HG03060 (cell line): ENCODE results near the gene CCDC12.
A peak's percentile ranks its signal among the peaks of the same experiment; 100 is the strongest.
"Not testable (repeated sequence)": the region's sequence is repeated elsewhere in the genome, so short reads cannot be mapped to it uniquely, and the experiment has no call there.

ENCODE experiments used
- ATAC-seq: cut with Tn5 transposase; IDR thresholded peaks from one replicate; pipeline ENCODE4 v1.9.1; 2021; ENCODE audit warnings: low read depth, moderate number of reproducible peaks; ENCODE audit not compliant: unreplicated experiment

CCDC12 gene

GRCh38 chr3:46927718-46928073 is 48.8 kb downstream of the CCDC12 start:
- ATAC-seq: no peak

DNA sequence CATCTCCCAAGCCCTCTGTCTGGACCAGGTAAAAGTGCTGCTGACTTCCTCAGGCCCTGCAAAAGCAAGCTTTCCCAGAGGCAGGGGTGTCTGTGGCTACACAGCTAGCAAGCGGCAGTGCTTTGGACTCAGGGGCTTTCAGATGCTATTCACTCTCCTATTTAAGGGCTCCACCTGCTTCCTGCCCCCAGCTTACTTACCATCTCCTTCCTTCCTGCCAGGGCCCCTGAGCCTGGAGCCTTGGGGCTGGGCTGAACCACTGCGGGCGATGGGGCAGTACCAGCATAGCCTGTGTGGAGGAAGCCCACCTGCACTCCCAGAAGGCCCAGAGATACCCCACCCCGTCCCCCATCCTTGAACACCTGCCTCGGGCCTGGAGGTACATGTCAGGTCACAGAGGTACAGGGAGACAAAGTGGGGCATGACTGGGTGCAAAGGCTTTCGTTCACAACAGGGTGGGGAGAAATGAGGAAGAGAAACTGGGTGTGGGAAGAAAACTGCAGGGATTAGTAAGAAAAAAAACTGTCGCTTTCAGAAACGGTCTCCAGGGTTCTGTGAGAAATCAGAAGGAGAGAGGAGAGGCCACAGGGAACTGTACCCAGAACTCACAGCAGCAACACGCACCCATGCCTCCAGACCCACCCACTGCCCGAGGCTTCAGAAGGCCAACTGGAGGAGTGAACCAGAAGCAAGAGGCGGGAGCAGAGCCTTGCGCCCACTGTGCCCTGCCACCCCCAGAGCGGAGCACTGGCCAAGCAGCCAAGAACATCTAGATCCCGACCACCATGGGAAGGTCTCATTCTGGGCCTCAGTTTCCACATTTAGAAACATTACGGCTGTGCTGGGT is 49.5 kb downstream of the CCDC12 start:
- peak; percentile 33 for ATAC-seq

- no peak for ATAC-seq
Measured at GRCh38 chr3:46926447-46926846, 50.1 kb downstream of the CCDC12 start.

DNA sequence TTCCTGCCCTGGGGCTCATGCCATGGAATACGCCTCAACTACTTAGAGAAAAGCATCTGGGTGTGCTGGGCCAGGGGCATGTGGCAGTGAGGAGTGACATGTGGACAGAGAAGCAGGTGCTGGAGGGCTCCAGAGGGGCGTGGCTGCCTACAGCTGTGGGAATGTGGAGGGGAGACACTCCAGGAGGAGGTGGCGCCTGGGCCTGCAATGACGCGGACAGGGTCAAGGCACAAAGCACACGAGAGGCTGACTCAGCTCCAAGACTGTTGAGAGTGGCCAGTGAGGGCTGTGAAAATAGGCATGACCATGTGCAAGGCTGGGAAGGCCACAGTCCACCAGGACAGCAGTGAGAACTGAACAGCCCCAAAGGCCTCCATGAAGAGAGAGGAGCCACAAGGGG is 50.5 kb downstream of the CCDC12 start:
- ATAC-seq: no peak

GRCh38 chr3:46925585-46925934 is 51.0 kb downstream of the CCDC12 start:
- no peak for ATAC-seq

DNA sequence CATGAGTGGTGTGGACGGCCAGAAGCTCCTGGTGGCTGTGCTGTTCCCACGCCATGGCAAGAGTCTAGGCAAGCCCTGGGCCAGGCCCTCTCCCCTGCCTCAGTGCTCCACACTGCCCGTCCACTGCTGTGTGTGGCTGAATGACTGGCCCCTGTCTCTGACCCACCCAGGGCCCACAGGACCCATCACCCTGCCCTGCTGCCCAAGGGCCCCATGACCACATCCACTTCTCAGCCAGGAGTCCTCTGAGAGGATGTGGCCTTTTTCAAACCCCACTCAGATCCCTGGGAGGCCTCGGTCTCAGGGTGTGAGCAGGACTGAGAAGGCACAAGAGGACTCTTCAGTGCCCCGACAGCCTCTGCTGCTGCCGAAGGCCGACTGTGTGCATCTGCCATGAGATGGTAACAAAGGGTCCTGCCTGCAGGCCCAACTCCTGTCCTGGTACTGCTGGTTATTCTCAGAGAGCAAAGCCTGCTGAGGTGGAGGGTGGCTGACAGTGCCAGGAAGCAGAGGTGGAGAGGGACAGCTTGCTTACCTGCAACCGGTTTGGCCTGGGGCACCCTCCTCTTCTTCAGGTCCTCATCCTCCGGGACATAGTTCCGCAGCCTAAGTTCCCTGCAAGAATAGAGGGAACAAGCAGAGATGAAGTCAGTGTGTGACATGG is 51.5 kb downstream of the CCDC12 start:
- no peak for ATAC-seq

- no peak for ATAC-seq
Measured at GRCh38 chr3:46923559-46924350, 52.8 kb downstream of the CCDC12 start.

DNA sequence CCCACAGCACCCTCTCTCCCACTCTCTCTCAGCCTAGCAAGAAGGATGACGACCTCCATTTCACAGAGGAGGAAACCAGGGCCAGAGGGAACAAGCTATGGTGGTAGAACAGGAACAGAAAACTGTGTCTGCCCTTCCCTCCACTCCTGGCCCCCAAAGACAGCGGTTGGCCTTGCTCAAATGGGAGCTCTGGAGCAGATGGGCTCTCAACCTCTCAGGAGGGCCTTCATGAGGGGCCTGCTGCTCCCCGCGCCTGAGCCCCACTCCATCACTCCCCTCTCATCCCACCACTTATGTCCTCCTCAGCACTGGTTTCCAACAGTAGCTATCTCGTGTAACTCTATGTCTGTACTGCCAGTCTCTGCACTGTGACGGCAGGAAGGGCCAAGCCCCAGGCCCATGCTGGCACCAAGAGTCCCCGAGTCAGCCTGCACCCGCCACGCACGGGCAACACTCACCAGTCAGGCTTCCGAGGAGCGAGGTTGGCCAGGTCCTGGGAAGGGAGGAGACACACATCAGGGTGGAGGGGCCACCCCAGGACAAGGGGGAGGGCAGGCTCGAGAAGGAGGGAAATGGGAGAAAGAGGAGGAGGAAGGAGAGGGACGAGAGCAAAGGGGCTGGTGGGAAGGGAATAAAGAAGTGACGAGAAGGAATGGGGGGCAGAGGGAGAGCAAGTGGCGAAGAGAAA is 53.5 kb downstream of the CCDC12 start:
- no peak for ATAC-seq

DNA sequence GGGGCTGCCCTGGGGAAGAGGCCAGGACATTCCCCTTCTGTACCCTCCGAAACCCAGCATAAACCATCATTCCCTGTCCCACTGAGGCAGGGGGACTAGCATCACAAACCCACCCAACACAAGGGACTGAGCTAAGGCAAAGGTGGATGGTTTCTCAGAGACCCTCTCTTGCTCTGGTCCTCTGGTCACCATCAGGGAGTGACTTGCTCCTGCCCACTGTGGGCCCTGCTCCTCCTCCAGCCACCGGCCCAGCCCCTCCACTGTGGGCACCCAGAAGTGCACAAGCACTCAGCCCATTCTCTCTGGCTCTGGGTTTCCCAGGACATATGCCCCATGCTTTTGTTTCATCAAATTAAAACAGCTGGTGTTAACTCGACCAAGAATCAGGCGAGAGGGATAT is 54.1 kb downstream of the CCDC12 start:
- ATAC-seq: no peak

GRCh38 chr3:46921871-46922271 is 54.7 kb downstream of the CCDC12 start:
- ATAC-seq: no peak

DNA sequence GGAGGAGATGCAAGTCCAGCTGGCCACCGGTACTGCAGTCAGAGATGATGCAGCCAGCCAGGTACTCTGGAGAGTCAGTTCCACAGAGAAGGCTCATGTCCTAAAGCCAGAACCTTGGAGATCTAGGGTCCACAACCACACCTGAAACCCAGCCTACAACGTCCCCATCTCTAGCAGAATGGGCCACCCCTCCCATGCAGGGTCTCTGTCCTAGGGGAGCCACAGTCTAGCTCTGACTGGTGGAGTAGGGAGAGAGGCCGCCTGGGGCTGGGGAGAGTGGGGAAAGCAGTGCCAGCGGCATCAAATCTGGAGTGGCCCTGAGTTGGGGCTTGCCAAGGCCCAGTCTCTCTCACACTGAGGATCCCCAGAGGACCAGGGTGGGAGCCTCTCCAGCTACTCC is 55.5 kb downstream of the CCDC12 start:
- no peak for ATAC-seq

DNA sequence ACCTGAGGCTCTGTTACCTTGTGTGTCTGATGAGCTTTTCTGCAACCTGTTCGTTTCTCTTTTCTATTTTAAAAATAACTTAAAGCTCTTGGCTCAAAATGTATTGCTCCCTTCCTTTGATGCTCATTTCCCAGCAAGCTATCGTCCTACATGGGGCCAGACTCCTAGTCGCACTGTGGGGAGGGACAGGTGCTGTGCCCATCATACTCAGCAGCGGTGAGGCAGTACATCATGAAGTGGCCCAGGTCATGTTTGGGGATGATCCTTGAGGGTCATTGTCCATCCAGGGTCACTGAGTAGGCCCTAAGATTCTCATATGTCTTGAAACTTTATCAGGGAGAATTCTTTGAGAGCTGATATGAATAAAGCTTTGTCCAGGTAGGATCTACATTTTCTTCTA is 57.9 kb downstream of the CCDC12 start:
- no peak for ATAC-seq

DNA sequence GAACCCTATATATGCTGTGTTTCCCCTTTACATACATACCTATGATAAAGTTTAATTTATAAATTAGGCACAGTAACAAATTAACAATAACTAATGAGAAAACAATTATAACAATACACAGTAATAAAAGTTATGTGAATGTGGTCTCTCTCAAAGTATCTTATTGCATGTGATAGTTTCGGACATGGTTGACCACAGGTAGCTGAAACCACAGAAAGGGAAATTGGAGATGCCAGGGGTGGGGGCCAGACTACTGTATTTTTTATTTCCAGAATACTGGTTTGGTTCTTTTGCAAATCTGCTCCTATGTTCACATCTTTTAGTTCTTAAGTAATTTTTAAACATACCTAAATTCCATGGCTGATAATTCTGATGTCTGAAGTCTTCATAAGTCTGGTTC is 58.3 kb downstream of the CCDC12 start:
- no peak for ATAC-seq

DNA sequence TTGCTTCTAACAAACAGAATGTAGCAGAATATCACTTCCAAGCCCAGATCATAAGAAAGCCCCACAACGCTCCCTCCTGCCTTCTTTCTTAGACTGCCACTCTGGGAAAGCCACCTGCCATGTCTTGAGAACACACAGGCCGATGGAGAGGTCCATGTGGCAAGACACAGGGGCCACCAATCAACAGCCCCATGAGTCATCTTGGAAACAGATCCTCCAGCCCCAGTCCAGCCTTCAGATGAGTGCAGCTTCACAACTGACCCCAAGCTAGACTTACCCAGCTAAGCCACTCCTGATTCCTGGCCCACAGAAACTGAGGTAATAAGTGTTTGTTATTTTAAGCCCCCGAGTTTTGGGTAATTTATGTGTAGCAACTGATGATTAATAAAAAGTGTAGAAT is 59.3 kb downstream of the CCDC12 start:
- ATAC-seq: no peak

DNA sequence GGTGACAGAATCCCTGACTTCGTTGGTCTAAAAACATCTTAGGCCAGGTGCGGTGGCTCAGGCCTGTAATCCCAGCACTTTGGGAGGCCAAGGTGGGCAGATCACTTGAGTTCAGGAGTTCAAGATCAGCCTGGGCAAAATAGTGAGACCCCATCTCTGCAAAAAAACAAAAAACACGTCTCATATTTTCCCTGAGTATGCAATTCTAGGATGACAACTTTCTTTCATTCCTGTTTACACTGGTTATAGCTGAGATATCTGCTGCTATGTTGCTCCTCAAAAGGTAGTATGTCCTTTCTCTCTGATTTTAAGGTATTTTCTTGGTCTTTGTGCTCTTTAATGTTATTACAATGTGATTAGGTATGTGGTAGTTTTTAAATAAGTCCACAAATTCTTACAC is 59.7 kb downstream of the CCDC12 start:
- ATAC-seq: no peak

GRCh38 chr3:46916278-46916677 is 60.3 kb downstream of the CCDC12 start:
- no peak for ATAC-seq

- no peak for ATAC-seq
Measured at GRCh38 chr3:46915297-46915822, 61.2 kb downstream of the CCDC12 start.

GRCh38 chr3:46914849-46915248 is 61.7 kb downstream of the CCDC12 start:
- no peak for ATAC-seq

DNA sequence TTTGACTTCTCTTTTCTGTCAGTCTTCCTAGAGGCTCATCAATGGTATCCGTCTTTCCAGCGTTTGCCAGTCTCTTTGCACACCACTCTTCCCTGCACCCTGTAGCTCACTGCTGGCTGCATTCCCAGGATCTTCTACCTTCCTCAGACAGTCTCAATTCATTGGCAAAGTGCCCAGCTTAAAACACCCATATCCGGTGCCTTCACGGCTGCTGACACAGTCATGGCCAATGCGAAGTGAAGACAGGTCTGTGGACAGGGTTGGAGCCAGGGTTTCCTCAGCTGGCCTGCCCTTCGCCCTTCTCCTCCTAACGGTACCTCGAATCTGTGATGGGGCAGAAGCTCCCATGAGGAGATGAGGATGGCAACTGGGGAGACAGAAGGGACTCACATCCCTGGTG is 62.9 kb downstream of the CCDC12 start:
- ATAC-seq: no peak

DNA sequence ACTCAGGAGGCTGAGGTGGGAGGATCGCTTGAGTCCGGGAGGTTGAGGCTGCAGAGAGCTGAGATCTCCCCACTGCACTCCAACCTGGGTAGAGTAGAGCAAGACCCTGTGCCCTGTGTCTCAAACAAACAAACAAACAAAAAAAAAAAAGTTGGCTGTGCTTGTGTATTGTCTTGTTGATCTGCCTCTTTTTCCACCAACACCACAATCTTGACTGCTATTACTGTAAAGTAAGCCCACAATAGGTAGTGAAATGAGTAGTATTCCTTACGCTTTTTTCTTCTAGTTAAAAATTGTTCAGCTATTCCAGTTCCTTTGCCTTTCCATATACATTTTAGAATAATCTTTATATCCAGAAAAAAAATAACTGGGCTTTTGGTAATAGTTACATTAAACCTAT is 63.6 kb downstream of the CCDC12 start:
- no peak for ATAC-seq

- ATAC-seq: not testable (repeated sequence)
Measured at GRCh38 chr3:46910914-46911313, 65.6 kb downstream of the CCDC12 start.
